IMR-90 (cell line): ENCODE results near the gene PDZD11.

ENCODE experiments used
- BHLHE40 ChIP-seq: fragments of 150-350 bp; IDR thresholded peaks from 2 replicates; pipeline ENCODE4 v1.6.1; 2016; ENCODE audit warnings: mild to moderate bottlenecking, low read depth, low read length
- CHD1 ChIP-seq: IDR thresholded peaks from 2 replicates; pipeline ENCODE4 v1.6.1; 2012; ENCODE audit warnings: low read depth, low read length, improper control_type of control experiment
- CTCF ChIP-seq: conservative IDR thresholded peaks from 2 replicates; pipeline ENCODE4 v1.5.1; 2012; ENCODE audit warnings: mild to moderate bottlenecking, low read depth, low read length, improper control_type of control experiment
- MAZ ChIP-seq: IDR thresholded peaks from 2 replicates; pipeline ENCODE4 v1.6.1; 2012; ENCODE audit warnings: low read depth, mild to moderate bottlenecking, low read length, improper control_type of control experiment, moderate library complexity, borderline replicate concordance
- MXI1 ChIP-seq: IDR thresholded peaks from 2 replicates; pipeline ENCODE4 v1.6.1; 2012; ENCODE audit warnings: low read depth, mild to moderate bottlenecking, low read length, moderate library complexity, borderline replicate concordance
- POLR2A ChIP-seq: IDR thresholded peaks from 2 replicates; pipeline ENCODE4 v1.6.1; 2012; ENCODE audit warnings: mild to moderate bottlenecking, low read depth, low read length
- RCOR1 ChIP-seq: IDR thresholded peaks from 2 replicates; pipeline ENCODE4 v1.6.1; 2012; ENCODE audit warnings: mild to moderate bottlenecking, low read length, improper control_type of control experiment; ENCODE audit not compliant: insufficient replicate concordance
- RFX5 ChIP-seq: IDR thresholded peaks from 2 replicates; pipeline ENCODE4 v1.8.0; 2012; ENCODE audit warnings: low read depth, mild to moderate bottlenecking, low read length, moderate library complexity
- SMC3 ChIP-seq: fragments of 150-350 bp; IDR thresholded peaks from 2 replicates; pipeline ENCODE4 v1.6.1; 2016; ENCODE audit warnings: low read depth, mild to moderate bottlenecking, antibody characterized with exemption, low read length, moderate library complexity

- TF ChIP-seq CTCF (no peak), RFX5 (no peak), MXI1 (no peak), RCOR1 (no peak), POLR2A (no peak), SMC3 (no peak), CHD1 (no peak), MAZ (no peak), BHLHE40 (no peak)
Observed at GRCh38 chrX:70331161-70331560, 41.4 kb upstream of the PDZD11 start.
